K562 treated with DMSO at 1 percent for 12 hours (cell line): Measurements from ENCODE around the gene CNRIP1. TPM values are rescaled to one million over a fixed set of nuclear protein-coding genes. Genes with fewer than 3 reads are reported as not detected.

Experiments used
- total RNA-seq: library from RNA; unstranded; fragments of 300-600 nt; gene quantifications from 2 replicates; pipeline ENCODE4 v1.2.3, GENCODE V29; 2022; ENCODE audit not compliant: insufficient read depth

CNRIP1 gene
- 3.0 and 4.5 TPM in 2 replicates for total RNA-seq

GRCh38 chr2:68319398-68320117 is at the start of gene CNRIP1:
CNRIP1 (minus strand) TSS chr2:68319949; CDS start chr2:68319400, 549 bp downstream.

GRCh38 chr2:68365087-68365486 is 45.3 kb upstream of the CNRIP1 start, which contains the start of gene PLEK:
PLEK (plus strand) TSS chr2:68365282; CDS start chr2:68365352, 70 bp downstream.

GRCh38 chr2:68252400-68253218 is 67.1 kb downstream of the CNRIP1 start, which contains the start of gene PPP3R1:
PPP3R1 (minus strand) TSS chr2:68252532; CDS start chr2:68252127, 405 bp downstream.

Other genes starting within 250 kb of the CNRIP1 start
- gene PNO1, start 162.1 kb downstream of the CNRIP1 start, total RNA-seq, result 5.9 and 9.3 TPM in 2 replicates
- gene PPP3R1, start 67.4 kb downstream of the CNRIP1 start, total RNA-seq, result 21.8 and 47.8 TPM in 2 replicates
- gene PLEK, start 45.3 kb upstream of the CNRIP1 start, total RNA-seq, result 0.45 and 0.69 TPM in 2 replicates
- gene FBXO48, start 147.3 kb upstream of the CNRIP1 start, total RNA-seq, result 0.43 and 1.1 TPM in 2 replicates
- 1.2 and 1.8 TPM in 2 replicates for gene APLF, start 147.6 kb upstream of the CNRIP1 start, total RNA-seq